HepG2 (cell line): Measurements from ENCODE around the gene RASGRF1. TPM values are rescaled to one million over a fixed set of nuclear protein-coding genes. Genes with fewer than 3 reads are reported as not detected.
"Not testable (repeated sequence)": the region's sequence is repeated elsewhere in the genome, so short reads cannot be mapped to it uniquely, and the experiment has no call there.

Experiments
- ATAC-seq: fragments of 200-7000 bp; cut with Tn5 transposase; 3 replicates; pipeline ENCODE4 v1.9.1; 2020; ENCODE audit warnings: mild to moderate bottlenecking, moderate library complexity
- BruUV-seq: library from RNA; stranded (reverse); fragments of 400-500 nt; replicated peaks from 2 replicates; lab custom pipeline; 2021; lab: Mats Ljungman, UMichigan
- CTCF ChIA-PET: fragments of 300-600 bp; formaldehyde crosslinking; extraction: SDS; loops from one replicate; lab custom pipeline; 2021; ENCODE audit warnings: low total read pairs, inconsistent platforms, low intra/inter-chr PET ratio; lab: Yijun Ruan, JAX
- POLR2A ChIA-PET: fragments of 350-600 bp; sonication (Branson Sonifier 250); formaldehyde crosslinking; loops from one replicate; lab custom pipeline; 2020; ENCODE audit warnings: antibody characterized with exemption, inconsistent platforms; lab: Yijun Ruan, JAX
- DNase-seq: peaks from one replicate; pipeline ENCODE4 v3.0.0-alpha.2; 2015; ENCODE audit warnings: low spot score
- FAIRE-seq: peaks from 3 replicates; lab custom pipeline; 2011; peaks lifted over from hg19 to GRCh38; lab: Jason Lieb, UNC
- H2AFZ ChIP-seq: one replicate; pipeline ENCODE4 v1.6.1; 2011; ENCODE audit warnings: low read length, inconsistent platforms
- H3K27ac ChIP-seq: fragments of 300-600 bp; 3 replicates; pipeline ENCODE4 v1.8.0; 2011; ENCODE audit warnings: mixed run types, mild to moderate bottlenecking, mixed read lengths, low read length, inconsistent platforms; ENCODE audit not compliant: insufficient read depth; ENCODE audit errors: extremely low read length
- H3K27me3 ChIP-seq, 2 experiments: fragments of 200-600 bp in 1 of 2; 2 replicates in 1 of 2; 3 replicates in 1 of 2; pipeline versions ENCODE4 v1.6.0 to v1.8.0; 2011; ENCODE audit warnings: low read length in 2 of 2, mild to moderate bottlenecking in 2 of 2, moderate library complexity in 2 of 2, inconsistent platforms in 1 of 2; ENCODE audit not compliant: insufficient read depth in 2 of 2, control insufficient read depth in 1 of 2
- H3K36me3 ChIP-seq, 2 experiments: fragments of 200-600 bp in 1 of 2; replicated peaks in 1 of 2; 2 replicates in 1 of 2; 3 replicates in 1 of 2; pipeline versions ENCODE4 v1.5.1 to v1.8.0; 2011; ENCODE audit warnings: low read length in 2 of 2, inconsistent platforms in 1 of 2; ENCODE audit not compliant: insufficient read depth in 2 of 2, control insufficient read depth in 1 of 2
- H3K4me1 ChIP-seq: 2 replicates; pipeline ENCODE4 v1.5.1; 2012; ENCODE audit warnings: low read length, inconsistent platforms; ENCODE audit not compliant: insufficient read depth
- H3K4me2 ChIP-seq: 2 replicates; pipeline ENCODE4 v1.6.0; 2011; ENCODE audit warnings: low read depth, low read length, inconsistent platforms
- H3K4me3 ChIP-seq, 3 experiments: fragments of 200-600 bp in 1 of 3; sonication (generic), shearing (Covaris generic) in 1 of 3; replicated peaks in 1 of 3; 2 replicates each; pipeline ENCODE4 v1.5.1; 2011 to 2016; ENCODE audit warnings: low read length in 3 of 3, inconsistent platforms in 2 of 3, low read depth in 2 of 3, mild to moderate bottlenecking in 2 of 3, control low read depth in 1 of 3, mixed read lengths in 1 of 3; ENCODE audit not compliant: insufficient read depth in 1 of 3
- H3K79me2 ChIP-seq: one replicate; pipeline ENCODE4 v1.6.1; 2011; ENCODE audit warnings: low read length, inconsistent platforms; ENCODE audit not compliant: insufficient read depth
- H3K9ac ChIP-seq: 2 replicates; pipeline ENCODE4 v1.6.0; 2011; ENCODE audit warnings: mild to moderate bottlenecking, low read depth, low read length, inconsistent platforms; ENCODE audit not compliant: insufficient read depth
- H3K9me3 ChIP-seq: 2 replicates; pipeline ENCODE4 v1.5.1; 2012; ENCODE audit warnings: mild to moderate bottlenecking, low read length
- H4K20me1 ChIP-seq: 2 replicates; pipeline ENCODE4 v1.6.0; 2011; ENCODE audit warnings: inconsistent platforms, mild to moderate bottlenecking, low read length, moderate library complexity; ENCODE audit not compliant: insufficient read depth
- CERS6 ChIP-seq: sonication (generic); formaldehyde crosslinking; IDR thresholded peaks from 2 replicates; pipeline ENCODE4 v1.5.0; 2020; ENCODE audit warnings: missing genetic modification reagents
- EEA1 ChIP-seq: sonication (generic); formaldehyde crosslinking; IDR thresholded peaks from 2 replicates; pipeline ENCODE4 v1.5.1; 2020; ENCODE audit warnings: mild to moderate bottlenecking, missing genetic modification reagents, borderline replicate concordance
- KDM2A ChIP-seq: sonication (generic); formaldehyde crosslinking; IDR thresholded peaks from 2 replicates; pipeline ENCODE4 v1.4.0; 2020; ENCODE audit warnings: low read depth, missing genetic modification reagents, borderline replicate concordance
- PRDM10 ChIP-seq: sonication (generic); formaldehyde crosslinking; IDR thresholded peaks from 2 replicates; pipeline ENCODE4 v1.4.0; 2020; ENCODE audit warnings: low read depth, missing genetic modification reagents
- in situ Hi-C: cut with HindIII; loops from 2 replicates; pipeline ENCODE4 v1.10.0; 2017; ENCODE audit warnings: low pct_unique_long_range_greater_than_20kb; ENCODE audit not compliant: extremely low pct_ligation_motif_present
- intact Hi-C: fragments of 100-400 bp; cut with micrococcal nuclease; formaldehyde crosslinking; loops from one replicate; pipeline ENCODE4 v1.10.0; 2022; ENCODE audit not compliant: unreplicated experiment
- polyA plus RNA-seq, 8 experiments: library from polyadenylated mRNA; depleted of rRNA in 3 of 8; stranded (reverse) in 7 of 8; unstranded in 1 of 8; fragments of >200 nt; fragmentation: Illumina TruSeq in 4 of 8; extraction: Trizol in 4 of 8; gene quantifications; 2 replicates each; pipeline versions ENCODE4 v1.2.1 to v1.2.3, GENCODE V29; 2011 to 2016; ENCODE audit warnings: low read depth in 4 of 8, missing spikeins in 1 of 8, mixed read lengths in 1 of 8; ENCODE audit not compliant: insufficient read depth in 1 of 8
- total RNA-seq, 5 experiments: library from RNA; depleted of rRNA; stranded (reverse); fragments of >200 nt; fragmentation: Illumina TruSeq; extraction: Trizol; gene quantifications; 2 replicates each; pipeline ENCODE4 v1.2.3, GENCODE V29; 2016; ENCODE audit warnings: low read depth in 1 of 5

Gene RASGRF1
- total and polyA plus RNA-seq, 2 of the 13 experiments (the other 11 are each of a cell fraction or from before 2014, with no cell fraction given), result 0.55 to 3.0 TPM

- no peak for TF ChIP-seq PRDM10 (CRISPR knock-in tag)
- no peak for TF ChIP-seq EEA1 (CRISPR knock-in tag)
- TF ChIP-seq KDM2A (CRISPR knock-in tag), result no peak
- no peak for TF ChIP-seq CERS6 (CRISPR knock-in tag)
- TF ChIP-seq, all 625 proteins: peak for 0
Measured at GRCh38 chr15:79113831-79114230, 23.3 kb upstream of the RASGRF1 start (continued).

GRCh38 chr15:79111404-79111803, 20.8 kb upstream of the RASGRF1 start:
- DNase-seq, CTCF ChIA-PET, H3K79me2 ChIP-seq, POLR2A ChIA-PET, H3K36me3 ChIP-seq, H3K4me1 ChIP-seq, intact Hi-C loops, H2AFZ ChIP-seq, H3K4me3 ChIP-seq, H3K27me3 ChIP-seq, H3K9me3 ChIP-seq, H3K27ac ChIP-seq, in situ Hi-C loops, BruUV-seq, H3K9ac ChIP-seq, FAIRE-seq, H3K4me2 ChIP-seq, ATAC-seq, H4K20me1 ChIP-seq: not testable (repeated sequence)
